SHP77 (cell line): Measurements from ENCODE around the gene SLC7A9.
"Not testable (repeated sequence)": the region's sequence is repeated elsewhere in the genome, so short reads cannot be mapped to it uniquely, and the experiment has no call there.

Experiments used
- DNase-seq, 2 experiments: peaks; one replicate each; lab custom pipeline; 2025; lab: John Stamatoyannopoulos, UW

SLC7A9 gene

DNA sequence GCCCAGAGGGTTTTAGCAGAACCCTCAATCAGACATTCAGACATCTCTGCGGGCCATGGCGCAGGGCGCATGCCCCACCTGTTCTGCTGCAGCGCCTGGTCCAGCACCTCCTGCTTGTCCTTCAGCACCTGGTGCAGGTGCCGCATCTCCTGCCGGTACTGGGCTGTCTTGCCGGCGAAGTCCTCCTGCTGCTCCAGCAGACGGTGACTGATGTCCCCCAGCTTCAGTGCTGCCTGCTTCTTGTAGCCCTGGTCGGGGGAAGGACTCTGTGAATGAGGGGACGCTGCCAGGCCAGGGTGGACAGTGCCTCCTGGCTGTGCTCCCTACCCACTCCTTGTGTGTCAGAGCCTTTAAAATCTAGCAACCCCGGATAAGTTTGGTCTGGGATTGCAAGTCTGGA lies 12.2 kb upstream of the SLC7A9 start:
- DNase-seq: no peak

DNA sequence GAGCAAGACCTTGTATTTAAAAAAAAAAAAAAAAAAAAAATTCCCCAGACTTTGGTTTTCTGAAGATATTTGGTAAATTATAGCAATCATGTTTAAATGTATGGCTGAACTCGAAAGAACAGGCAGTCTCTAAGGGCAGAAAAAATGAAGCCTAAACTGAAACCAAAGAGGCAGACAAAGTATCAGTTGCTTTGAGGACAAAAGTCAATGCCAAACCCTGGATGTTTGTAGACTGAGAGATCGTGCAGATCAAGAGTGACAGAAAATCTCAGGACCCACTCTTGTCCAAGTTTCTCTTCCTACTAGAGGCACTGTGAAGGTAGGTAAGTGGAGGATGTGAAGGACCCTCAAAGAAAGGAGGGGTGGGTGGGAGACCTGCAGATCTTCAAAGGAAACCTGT lies 11.1 kb upstream of the SLC7A9 start:
- DNase-seq: no peak

- no peak for DNase-seq
These were observed 10.2 kb upstream of the SLC7A9 start for GRCh38 chr19:32879741-32880140.

- DNase-seq: no peak
These were observed 9.4 kb upstream of the SLC7A9 start for GRCh38 chr19:32878988-32879387.

- no peak for DNase-seq
These were observed 8.6 kb upstream of the SLC7A9 start for GRCh38 chr19:32877977-32878745.

- no peak for DNase-seq
These were observed 7.9 kb upstream of the SLC7A9 start for GRCh38 chr19:32877323-32877912.

- no peak for DNase-seq
These were observed 7.3 kb upstream of the SLC7A9 start for GRCh38 chr19:32876919-32877285.

DNA sequence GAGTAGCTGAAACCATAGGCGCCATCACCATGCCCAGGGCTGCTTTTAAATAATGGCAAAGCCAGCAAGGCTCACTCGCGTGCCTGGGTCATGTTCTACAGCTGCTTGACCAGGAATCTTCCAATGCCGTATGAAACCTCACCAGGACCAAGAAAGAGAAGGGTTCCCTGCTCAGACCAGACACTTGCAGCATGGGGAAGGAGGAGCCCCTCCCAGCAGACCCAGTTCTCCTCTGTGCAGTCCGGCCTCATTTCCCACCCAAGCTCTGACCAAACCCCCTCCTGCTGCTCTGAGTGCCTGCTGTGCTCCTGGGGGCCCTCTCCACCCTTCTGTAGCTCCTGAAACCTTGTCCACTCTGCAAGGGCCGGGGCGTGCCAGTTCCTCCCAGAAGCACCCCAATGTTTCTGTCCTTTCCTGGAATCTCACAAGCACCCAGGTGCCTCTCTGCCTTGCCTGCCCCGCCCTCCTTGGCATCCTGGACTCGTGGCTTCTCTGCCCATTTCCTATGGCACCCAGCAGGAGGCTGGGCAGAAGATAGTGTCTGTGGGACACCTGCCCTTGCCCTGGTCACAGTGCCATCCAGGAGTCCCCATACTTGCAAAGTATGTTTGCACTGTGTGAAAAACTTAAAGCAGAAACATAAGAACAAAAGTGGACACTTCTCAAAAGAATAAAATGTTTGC lies 6.8 kb upstream of the SLC7A9 start:
- DNase-seq: no peak

GRCh38 chr19:32875428-32875827 lies 5.9 kb upstream of the SLC7A9 start:
- no peak for DNase-seq

DNA sequence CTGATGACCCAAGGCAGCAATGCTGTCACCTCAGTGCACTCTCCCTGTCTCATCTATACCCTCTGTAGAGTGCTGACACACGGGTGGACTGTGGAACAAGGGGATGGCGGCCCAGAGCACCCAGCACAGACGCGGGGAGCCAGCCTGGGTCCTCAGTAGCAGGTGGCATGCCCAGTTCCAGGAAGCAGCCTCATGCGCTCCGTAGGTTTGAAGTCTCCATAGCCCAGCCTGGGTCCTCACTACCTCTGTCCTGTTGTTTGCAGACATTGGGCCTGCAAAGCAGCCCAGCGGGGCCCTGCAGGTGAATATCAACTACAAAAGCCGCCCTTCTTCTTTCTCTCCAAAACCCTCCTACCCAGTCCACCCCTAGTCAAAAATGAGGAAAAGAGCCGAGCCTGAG lies 5.0 kb upstream of the SLC7A9 start:
- no peak for DNase-seq

- DNase-seq: no peak
These were observed 3.8 kb upstream of the SLC7A9 start for GRCh38 chr19:32873247-32873959.

- DNase-seq: no peak
These were observed 2.8 kb upstream of the SLC7A9 start for GRCh38 chr19:32872391-32872790.

DNA sequence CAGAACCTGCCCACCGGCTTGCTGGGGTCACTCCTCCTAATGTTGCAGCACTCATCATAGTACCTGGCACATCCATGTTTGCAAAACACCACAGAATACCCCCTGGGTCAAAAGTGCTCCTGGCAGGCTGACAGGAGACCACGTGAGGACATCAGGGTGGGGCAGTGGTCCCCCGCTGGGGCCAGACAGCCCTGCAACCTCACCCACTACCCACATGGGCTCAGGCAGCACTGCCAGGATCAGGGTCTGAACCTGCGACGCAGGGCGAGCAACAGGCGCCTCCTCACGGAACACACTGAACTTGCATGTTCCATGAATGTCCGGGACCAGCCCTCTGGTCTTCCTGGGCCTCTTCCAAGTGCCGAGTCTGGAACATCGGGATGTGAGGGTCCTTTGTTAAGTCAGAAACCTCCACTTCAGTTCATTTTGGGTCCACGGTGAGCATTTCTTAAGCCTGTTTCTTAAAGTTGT lies 1.4 kb upstream of the SLC7A9 start:
- DNase-seq: no peak

- DNase-seq: no peak
These were observed 503 bp upstream of the SLC7A9 start for GRCh38 chr19:32869966-32870573.

GRCh38 chr19:32868206-32868950 lies 1.2 kb downstream of the SLC7A9 start:
- no peak for DNase-seq

- not testable (repeated sequence) for DNase-seq
These were observed 2.1 kb downstream of the SLC7A9 start for GRCh38 chr19:32867436-32867835.

GRCh38 chr19:32866564-32867265 lies 2.9 kb downstream of the SLC7A9 start:
- peak; percentile 27 to 33 for DNase-seq

DNA sequence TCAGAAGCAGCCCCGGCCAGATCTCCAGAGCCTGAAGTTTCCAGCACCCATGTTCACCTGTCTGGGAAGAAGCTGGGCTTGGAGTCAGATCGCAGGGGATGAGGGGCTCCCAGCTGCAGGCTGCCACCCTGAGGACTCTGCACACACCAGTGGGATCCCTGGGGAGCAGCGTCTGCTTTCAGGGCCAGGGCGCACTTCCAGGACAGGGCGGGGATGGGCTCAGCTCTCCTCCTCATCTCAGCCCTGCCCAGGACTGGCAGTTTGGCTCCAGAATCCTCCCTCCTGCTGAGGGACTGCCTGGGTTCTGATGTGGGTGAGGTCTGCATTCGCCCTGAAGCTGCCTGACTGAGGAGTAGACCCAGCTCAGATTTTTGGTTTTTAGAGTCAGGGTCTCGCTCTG lies 3.5 kb downstream of the SLC7A9 start:
- no peak for DNase-seq

DNA sequence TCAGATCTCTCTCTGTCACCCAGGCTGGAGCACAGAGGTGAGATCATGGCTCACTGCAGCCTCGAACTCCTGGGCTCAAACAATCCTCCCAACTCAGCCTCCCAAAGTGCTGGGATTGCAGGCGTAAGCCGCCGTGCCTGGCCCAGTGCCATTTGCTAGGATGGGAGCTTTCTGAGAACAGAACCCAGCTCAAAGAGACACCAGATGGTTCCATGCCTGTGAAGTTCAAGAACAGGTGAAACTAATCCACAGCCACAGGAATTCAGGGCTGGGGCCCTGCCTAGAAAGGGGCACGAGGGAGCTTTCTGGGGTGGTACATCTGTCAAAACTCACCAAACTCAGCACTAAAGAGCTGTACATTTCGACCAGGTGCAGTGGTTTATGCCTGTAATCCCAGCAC lies 4.2 kb downstream of the SLC7A9 start:
- DNase-seq: no peak

- no peak for DNase-seq
These were observed 5.1 kb downstream of the SLC7A9 start for GRCh38 chr19:32864318-32865007.
